Smooth muscle cell of the brain vasculature (primary cell): Measurements from ENCODE around the gene PADI6.

Source experiments
- DNase-seq: peaks from one replicate; pipeline ENCODE4 v3.0.0-alpha.2; 2012; ENCODE audit warnings: low read depth, low spot score

PADI6 gene

GRCh38 chr1:17434016-17434415, 62.0 kb downstream of the PADI6 start:
- DNase-seq: no peak

- DNase-seq: no peak
These were observed 62.6 kb downstream of the PADI6 start for GRCh38 chr1:17434601-17435000.

- DNase-seq: no peak
These were observed 64.6 kb downstream of the PADI6 start for GRCh38 chr1:17436380-17437174.

- DNase-seq: no peak
These were observed 65.2 kb downstream of the PADI6 start for GRCh38 chr1:17437260-17437579.

GRCh38 chr1:17437580-17438317, 65.8 kb downstream of the PADI6 start:
- DNase-seq: no peak

GRCh38 chr1:17438318-17439249, 66.6 kb downstream of the PADI6 start:
- DNase-seq: no peak

GRCh38 chr1:17439250-17440073, 67.5 kb downstream of the PADI6 start, which contains the start of gene RCC2:
TSS of gene RCC2 (minus strand) at chr1:17439677. CDS start at chr1:17438514, 1,163 bp downstream.
- no peak for DNase-seq

- no peak for DNase-seq
These were observed 68.3 kb downstream of the PADI6 start for GRCh38 chr1:17440074-17440826.

- no peak for DNase-seq
These were observed 68.8 kb downstream of the PADI6 start for GRCh38 chr1:17440827-17441168.

- no peak for DNase-seq
These were observed 69.4 kb downstream of the PADI6 start for GRCh38 chr1:17441265-17441992.

- DNase-seq: no peak
These were observed 70.0 kb downstream of the PADI6 start for GRCh38 chr1:17441993-17442357.

- DNase-seq: no peak
These were observed 70.8 kb downstream of the PADI6 start for GRCh38 chr1:17442841-17443240.

GRCh38 chr1:17447501-17447992, 75.6 kb downstream of the PADI6 start:
- DNase-seq: no peak
